NCI-H146 (cell line): ENCODE results near the gene NUDT16L1.

Experiments used
- DNase-seq: peaks from one replicate; lab custom pipeline; 2025; lab: John Stamatoyannopoulos, UW

The NUDT16L1 gene

GRCh38 chr16:4695473-4696171, 2.3 kb downstream of the NUDT16L1 start:
- DNase-seq: no peak

- no peak for DNase-seq
These were observed 3.0 kb downstream of the NUDT16L1 start for GRCh38 chr16:4696172-4696904.

GRCh38 chr16:4696905-4697847, 3.8 kb downstream of the NUDT16L1 start:
- DNase-seq: no peak

- no peak for DNase-seq
These were observed 4.5 kb downstream of the NUDT16L1 start for GRCh38 chr16:4697848-4698291.

GRCh38 chr16:4698321-4699045, 5.1 kb downstream of the NUDT16L1 start:
- DNase-seq: no peak

- no peak for DNase-seq
These were observed 5.7 kb downstream of the NUDT16L1 start for GRCh38 chr16:4699046-4699556.

GRCh38 chr16:4700380-4700996, 7.1 kb downstream of the NUDT16L1 start:
- no peak for DNase-seq

- DNase-seq: no peak
These were observed 7.8 kb downstream of the NUDT16L1 start for GRCh38 chr16:4700997-4701743.

GRCh38 chr16:4701791-4702465, 8.6 kb downstream of the NUDT16L1 start:
- no peak for DNase-seq

GRCh38 chr16:4702466-4702808, 9.1 kb downstream of the NUDT16L1 start:
- DNase-seq: no peak

GRCh38 chr16:4703906-4704305, 10.5 kb downstream of the NUDT16L1 start:
- no peak for DNase-seq

- DNase-seq: no peak
These were observed 11.1 kb downstream of the NUDT16L1 start for GRCh38 chr16:4704491-4704890.

GRCh38 chr16:4704913-4705312, 11.6 kb downstream of the NUDT16L1 start:
- no peak for DNase-seq

- DNase-seq: no peak
These were observed 13.5 kb downstream of the NUDT16L1 start for GRCh38 chr16:4706871-4707270.

- no peak for DNase-seq
These were observed 16.1 kb downstream of the NUDT16L1 start for GRCh38 chr16:4709481-4709880.

GRCh38 chr16:4713663-4714501, 20.5 kb downstream of the NUDT16L1 start:
- DNase-seq: no peak

- DNase-seq: no peak
These were observed 21.6 kb downstream of the NUDT16L1 start for GRCh38 chr16:4714996-4715395.

GRCh38 chr16:4718466-4718865, 25.1 kb downstream of the NUDT16L1 start:
- no peak for DNase-seq
